Measurements from ENCODE around the gene COX7A2.

The COX7A2 gene

GRCh38 chr6:75268121-75268987 is 24.8 kb upstream of the COX7A2 start:
- DNase-seq (ENCODE audit: low read depth in 2 of 2), result no peak

GRCh38 chr6:75267461-75267860 is 23.9 kb upstream of the COX7A2 start:
- DNase-seq (ENCODE audit: low read depth in 2 of 2), result no peak

GRCh38 chr6:75266716-75267291 is 23.2 kb upstream of the COX7A2 start:
- no peak for DNase-seq (ENCODE audit: low read depth in 2 of 2)

GRCh38 chr6:75263401-75263750 is 19.8 kb upstream of the COX7A2 start:
- DNase-seq (ENCODE audit: low read depth in 2 of 2), result no peak

- no peak for DNase-seq (ENCODE audit: low read depth in 2 of 2)
These were observed 19.3 kb upstream of the COX7A2 start for GRCh38 chr6:75262716-75263400.

GRCh38 chr6:75261299-75261698 is 17.7 kb upstream of the COX7A2 start:
- no peak for DNase-seq (ENCODE audit: low read depth in 2 of 2)

- DNase-seq (ENCODE audit: low read depth in 2 of 2), result no peak
These were observed 13.9 kb upstream of the COX7A2 start for GRCh38 chr6:75257343-75258087.

GRCh38 chr6:75250552-75250951 is 7.0 kb upstream of the COX7A2 start:
- DNase-seq (ENCODE audit: low read depth in 2 of 2), result no peak

- no peak for DNase-seq (ENCODE audit: low read depth in 2 of 2)
These were observed 6.2 kb upstream of the COX7A2 start for GRCh38 chr6:75249837-75250236.

GRCh38 chr6:75246386-75246785 is 2.8 kb upstream of the COX7A2 start:
- DNase-seq (ENCODE audit: low read depth in 2 of 2), result no peak

GRCh38 chr6:75244063-75244584 is 523 bp upstream of the COX7A2 start:
- no peak for DNase-seq (ENCODE audit: low read depth in 2 of 2)

- DNase-seq (ENCODE audit: low read depth in 2 of 2), result no peak
These were observed 7.0 kb downstream of the COX7A2 start for GRCh38 chr6:75236630-75237029.

GRCh38 chr6:75235271-75235670 is 8.3 kb downstream of the COX7A2 start:
- DNase-seq (ENCODE audit: low read depth in 2 of 2), result no peak

GRCh38 chr6:75234126-75234865 is 9.3 kb downstream of the COX7A2 start:
- no peak for DNase-seq (ENCODE audit: low read depth in 2 of 2)

- no peak for DNase-seq (ENCODE audit: low read depth in 2 of 2)
These were observed 10.4 kb downstream of the COX7A2 start for GRCh38 chr6:75233092-75233615.

GRCh38 chr6:75230484-75231325 is 12.9 kb downstream of the COX7A2 start:
- no peak for DNase-seq (ENCODE audit: low read depth in 2 of 2)

- DNase-seq (ENCODE audit: low read depth in 2 of 2), result no peak
These were observed 19.2 kb downstream of the COX7A2 start for GRCh38 chr6:75224303-75224926.

GRCh38 chr6:75223428-75223827 is 20.2 kb downstream of the COX7A2 start:
- DNase-seq (ENCODE audit: low read depth in 2 of 2), result no peak

- no peak for DNase-seq (ENCODE audit: low read depth in 2 of 2)
These were observed 21.3 kb downstream of the COX7A2 start for GRCh38 chr6:75222261-75222660.

GRCh38 chr6:75221116-75221515 is 22.5 kb downstream of the COX7A2 start:
- no peak for DNase-seq (ENCODE audit: low read depth in 2 of 2)

All from stimulated activated CD8-positive, alpha-beta memory T cell treated with anti-CD3 and anti-CD28 coated beads, Interleukin-15, amount 100 ng/mL, for 48 hours (primary cell).